ENCODE results near the gene NCEH1. TPM values are rescaled to one million over a fixed set of nuclear protein-coding genes. Genes with fewer than 3 reads are reported as not detected.
"Not testable (repeated sequence)": the region's sequence is repeated elsewhere in the genome, so short reads cannot be mapped to it uniquely, and the experiment has no call there.

The NCEH1 gene
- total RNA-seq, 1 experiment from 2014 or later: 4.7 TPM

- not testable (repeated sequence) for DNase-seq; H4K20me1 ChIP-seq (ENCODE audit: insufficient read depth, low read depth, low read length); H3K4me2 ChIP-seq (ENCODE audit: low read depth, low read length, poor library complexity, severe bottlenecking); H3K4me3 ChIP-seq (ENCODE audit: low read length); H2AFZ ChIP-seq (ENCODE audit: low read length); H3K9ac ChIP-seq (ENCODE audit: low read length); H3K27ac ChIP-seq (ENCODE audit: low read length); H3K79me2 ChIP-seq (ENCODE audit: low read length); H3K36me3 ChIP-seq (ENCODE audit: insufficient read depth, low read length); H3K27me3 ChIP-seq (ENCODE audit: low read length); H3K9me3 ChIP-seq (ENCODE audit: low read length); H3K9me2 ChIP-seq (replicated peaks; ENCODE audit: insufficient read depth, low read length)
- H3K4me1 ChIP-seq (ENCODE audit: low read length): peaks cover 14% of the 10 kb centered on the region
Observed at GRCh38 chr3:172665510-172665909, 45.4 kb downstream of the NCEH1 start.

DNA sequence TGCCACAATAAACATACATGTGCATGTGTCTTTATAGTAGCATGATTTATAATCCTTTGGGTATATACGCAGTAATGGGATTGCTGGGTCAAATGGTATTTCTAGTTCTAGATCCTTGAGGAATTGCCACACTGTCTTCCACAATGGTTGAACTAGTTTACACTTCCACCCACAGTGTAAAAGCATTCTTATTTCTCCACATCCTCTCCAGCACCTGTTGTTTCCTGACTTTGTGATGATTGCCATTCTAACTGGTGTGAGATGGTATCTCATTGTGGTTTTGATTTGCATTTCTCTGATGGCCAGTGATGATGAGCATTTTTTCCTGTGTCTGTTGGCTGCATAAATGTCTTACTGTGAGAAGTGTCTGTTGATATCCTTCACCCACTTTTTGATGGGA lies 50.4 kb downstream of the NCEH1 start:
- H3K9me2 ChIP-seq (replicated peaks; ENCODE audit: insufficient read depth, low read length); H3K27ac ChIP-seq (ENCODE audit: low read length); H3K4me2 ChIP-seq (ENCODE audit: low read depth, low read length, poor library complexity, severe bottlenecking); H3K4me1 ChIP-seq (ENCODE audit: low read length); DNase-seq; H2AFZ ChIP-seq (ENCODE audit: low read length); H3K9me3 ChIP-seq (ENCODE audit: low read length); H3K9ac ChIP-seq (ENCODE audit: low read length); H4K20me1 ChIP-seq (ENCODE audit: insufficient read depth, low read depth, low read length); H3K36me3 ChIP-seq (ENCODE audit: insufficient read depth, low read length); H3K4me3 ChIP-seq (ENCODE audit: low read length); H3K27me3 ChIP-seq (ENCODE audit: low read length); H3K79me2 ChIP-seq (ENCODE audit: low read length): not testable (repeated sequence)

DNA sequence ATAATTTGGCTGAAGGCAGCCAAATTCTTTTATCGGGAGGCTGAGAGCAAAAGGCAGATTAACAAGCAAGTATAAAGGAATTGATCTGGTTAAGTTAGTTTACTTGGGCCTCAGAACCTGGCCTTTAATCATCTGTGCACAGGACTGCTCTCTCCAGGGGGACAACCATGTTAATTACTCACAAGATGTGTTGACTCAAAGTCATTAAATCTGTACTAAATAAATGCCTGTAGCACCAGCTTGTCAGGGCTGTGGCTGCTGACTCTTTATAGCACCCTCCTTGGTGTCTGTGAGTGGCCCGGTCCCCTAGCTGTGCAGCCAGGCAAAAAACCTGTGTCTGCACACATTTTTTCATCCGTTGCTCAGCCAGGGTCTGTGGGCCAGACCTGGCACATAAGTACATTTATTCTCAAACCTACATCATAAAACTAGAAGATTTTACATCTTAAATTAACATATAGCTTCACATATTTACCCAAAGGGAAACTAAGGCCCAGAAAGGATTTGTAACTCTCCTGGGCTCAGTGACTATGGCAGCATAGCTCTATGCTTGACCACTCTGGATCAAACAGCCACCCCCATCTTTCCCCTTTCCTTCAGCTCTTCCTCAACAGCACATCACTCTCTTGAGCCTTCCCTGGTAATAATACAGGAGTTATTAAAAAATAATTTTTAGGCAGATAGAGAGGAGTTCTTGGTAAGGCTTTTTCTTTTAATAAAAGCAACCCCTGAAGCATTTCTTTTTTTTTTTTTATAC lies 51.4 kb downstream of the NCEH1 start:
- H3K79me2 ChIP-seq (ENCODE audit: low read length): no peaks in the 10 kb centered on the region
- H3K4me1 ChIP-seq (ENCODE audit: low read length): no peaks in the 10 kb centered on the region
- H3K4me3 ChIP-seq (ENCODE audit: low read length): no peak overlapping the region
- no peak overlapping the region for H2AFZ ChIP-seq (ENCODE audit: low read length)
- no peak for DNase-seq
- H3K27ac ChIP-seq (ENCODE audit: low read length): no peak overlapping the region
- no peaks in the 10 kb centered on the region for H3K36me3 ChIP-seq (ENCODE audit: insufficient read depth, low read length)
- H4K20me1 ChIP-seq (ENCODE audit: insufficient read depth, low read depth, low read length): 0 out of 2 replicates have a peak, but pooled peaks cover 7% of the 10 kb centered on the region
- H3K9ac ChIP-seq (ENCODE audit: low read length): no peak overlapping the region
- no peaks in the 10 kb centered on the region for H3K9me2 ChIP-seq (replicated peaks; ENCODE audit: insufficient read depth, low read length)
- H3K4me2 ChIP-seq (ENCODE audit: low read depth, low read length, poor library complexity, severe bottlenecking): no peak overlapping the region
- H3K9me3 ChIP-seq (ENCODE audit: low read length): no peaks in the 10 kb centered on the region
- no peaks in the 10 kb centered on the region for H3K27me3 ChIP-seq (ENCODE audit: low read length)

DNA sequence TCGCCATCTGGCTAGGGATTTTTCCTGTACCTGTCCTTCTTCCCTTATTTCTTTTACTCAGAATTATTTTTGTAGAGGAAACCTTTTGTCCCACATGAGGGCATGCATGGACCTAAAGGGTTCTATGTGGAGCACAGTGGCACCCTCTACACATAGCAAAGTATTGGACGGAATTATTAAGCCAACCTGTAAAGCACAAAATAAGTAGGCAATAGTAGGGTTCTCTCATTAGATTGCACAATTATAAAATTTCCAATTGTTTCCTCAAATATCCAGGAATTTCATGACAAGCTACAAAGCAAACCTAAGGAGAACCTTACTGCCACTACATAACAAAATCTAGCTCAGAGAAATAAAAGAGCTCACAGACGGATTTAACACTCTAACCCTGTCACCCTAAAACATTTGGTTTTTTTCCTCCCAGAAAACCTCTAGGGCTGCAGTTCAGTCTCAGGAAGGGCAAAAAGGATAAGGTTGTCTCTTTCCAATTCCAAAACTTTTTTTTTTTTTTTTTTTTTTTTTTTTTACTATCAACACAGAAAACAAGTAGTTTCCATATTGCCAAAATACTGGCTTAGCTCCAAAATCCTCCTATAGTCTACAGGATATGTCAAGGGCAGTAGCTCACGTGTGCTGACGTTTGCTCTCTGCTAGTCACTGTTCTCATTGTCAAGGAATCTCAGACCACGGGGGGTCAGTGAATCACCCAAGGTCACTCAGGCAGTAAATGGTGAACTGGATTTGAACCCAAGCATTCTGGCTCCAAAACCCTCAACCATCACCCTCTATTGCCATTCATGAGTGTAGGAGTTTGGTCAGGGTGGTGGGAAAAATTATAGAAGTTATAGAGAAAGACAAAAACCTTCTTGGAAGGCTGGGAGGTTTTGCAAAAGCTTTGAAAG lies 52.3 kb downstream of the NCEH1 start:
- Histone ChIP-seq H3K4me3 (ENCODE audit: low read length) (no peak overlapping the region), H3K4me2 (ENCODE audit: low read depth, low read length, poor library complexity, severe bottlenecking) (no peak overlapping the region), H3K9me2 (replicated peaks; ENCODE audit: insufficient read depth, low read length) (no peaks in the 10 kb centered on the region), H3K4me1 (ENCODE audit: low read length) (no peaks in the 10 kb centered on the region), H3K27me3 (ENCODE audit: low read length) (no peaks in the 10 kb centered on the region), H3K27ac (ENCODE audit: low read length) (no peak overlapping the region), H3K36me3 (ENCODE audit: insufficient read depth, low read length) (no peaks in the 10 kb centered on the region), H3K9ac (ENCODE audit: low read length) (no peak overlapping the region), H2AFZ (ENCODE audit: low read length) (no peak overlapping the region), H3K9me3 (ENCODE audit: low read length) (no peaks in the 10 kb centered on the region), H3K79me2 (ENCODE audit: low read length) (no peaks in the 10 kb centered on the region), H4K20me1 (ENCODE audit: insufficient read depth, low read depth, low read length) (0 out of 2 replicates have a peak, but pooled peaks cover 11% of the 10 kb centered on the region)
- no peak for DNase-seq

DNA sequence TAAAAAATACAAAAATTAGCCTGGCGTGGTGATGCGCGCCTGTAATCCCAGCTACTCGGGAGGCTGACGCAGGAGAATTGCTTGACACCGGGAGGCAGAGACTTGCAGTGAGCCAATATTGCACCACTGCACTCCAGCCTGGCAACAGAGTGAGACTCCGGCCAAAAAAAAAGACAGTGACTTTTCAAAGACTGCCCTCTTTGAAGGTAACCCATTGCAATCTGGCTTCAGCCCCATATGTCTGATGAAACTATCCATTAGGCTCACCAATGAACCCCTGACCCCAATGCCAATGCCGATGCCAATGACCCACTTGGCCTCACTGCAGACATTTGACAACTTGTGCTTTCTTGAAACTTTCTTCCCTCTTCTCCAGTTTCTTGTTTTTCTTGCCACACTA lies 54.3 kb downstream of the NCEH1 start:
- Histone ChIP-seq H4K20me1 (ENCODE audit: insufficient read depth, low read depth, low read length) (0 out of 2 replicates have a peak, but pooled peaks cover 11% of the 10 kb centered on the region), H3K27me3 (ENCODE audit: low read length) (no peaks in the 10 kb centered on the region), H2AFZ (ENCODE audit: low read length) (no peak overlapping the region), H3K4me3 (ENCODE audit: low read length) (no peak overlapping the region), H3K9ac (ENCODE audit: low read length) (no peak overlapping the region), H3K9me2 (replicated peaks; ENCODE audit: insufficient read depth, low read length) (no peaks in the 10 kb centered on the region), H3K36me3 (ENCODE audit: insufficient read depth, low read length) (no peaks in the 10 kb centered on the region), H3K9me3 (ENCODE audit: low read length) (no peaks in the 10 kb centered on the region), H3K4me1 (ENCODE audit: low read length) (no peaks in the 10 kb centered on the region), H3K27ac (ENCODE audit: low read length) (no peak overlapping the region), H3K4me2 (ENCODE audit: low read depth, low read length, poor library complexity, severe bottlenecking) (no peak overlapping the region), H3K79me2 (ENCODE audit: low read length) (no peaks in the 10 kb centered on the region)
- DNase-seq: no peak

GRCh38 chr3:172655388-172655787 lies 55.5 kb downstream of the NCEH1 start:
- H3K27ac ChIP-seq (ENCODE audit: low read length): no peak overlapping the region
- no peaks in the 10 kb centered on the region for H3K9me2 ChIP-seq (replicated peaks; ENCODE audit: insufficient read depth, low read length)
- H3K27me3 ChIP-seq (ENCODE audit: low read length): no peaks in the 10 kb centered on the region
- no peak overlapping the region for H3K9ac ChIP-seq (ENCODE audit: low read length)
- no peaks in the 10 kb centered on the region for H3K4me1 ChIP-seq (ENCODE audit: low read length)
- H2AFZ ChIP-seq (ENCODE audit: low read length): no peak overlapping the region
- no peaks in the 10 kb centered on the region for H3K9me3 ChIP-seq (ENCODE audit: low read length)
- no peak overlapping the region for H3K4me2 ChIP-seq (ENCODE audit: low read depth, low read length, poor library complexity, severe bottlenecking)
- H3K79me2 ChIP-seq (ENCODE audit: low read length): no peaks in the 10 kb centered on the region
- 0 out of 2 replicates have a peak, but pooled peaks cover 11% of the 10 kb centered on the region for H4K20me1 ChIP-seq (ENCODE audit: insufficient read depth, low read depth, low read length)
- no peak for DNase-seq
- H3K36me3 ChIP-seq (ENCODE audit: insufficient read depth, low read length): no peaks in the 10 kb centered on the region
- H3K4me3 ChIP-seq (ENCODE audit: low read length): no peak overlapping the region

DNA sequence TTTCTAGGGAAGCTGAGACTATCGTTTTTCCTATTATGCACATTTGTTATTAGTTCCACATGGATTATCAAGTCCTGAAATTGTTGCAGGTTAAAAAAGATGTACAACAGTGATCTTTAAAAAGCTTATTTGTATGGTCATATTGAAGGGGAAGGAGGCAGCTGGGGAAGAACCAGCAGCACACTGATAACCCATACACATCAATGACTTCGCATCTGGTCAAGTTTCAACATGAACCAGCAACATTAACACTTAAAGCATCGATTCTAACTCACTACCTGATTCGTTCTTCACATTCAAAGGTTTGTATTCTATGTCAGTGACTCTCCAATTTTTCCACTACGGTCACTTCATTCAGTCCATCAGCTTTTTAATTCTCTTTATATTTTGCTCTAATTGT lies 56.4 kb downstream of the NCEH1 start:
- Histone ChIP-seq H3K9ac (ENCODE audit: low read length) (no peak overlapping the region), H3K36me3 (ENCODE audit: insufficient read depth, low read length) (no peaks in the 10 kb centered on the region), H3K27ac (ENCODE audit: low read length) (no peak overlapping the region), H3K79me2 (ENCODE audit: low read length) (no peaks in the 10 kb centered on the region), H3K27me3 (ENCODE audit: low read length) (no peaks in the 10 kb centered on the region), H3K9me3 (ENCODE audit: low read length) (no peaks in the 10 kb centered on the region), H2AFZ (ENCODE audit: low read length) (no peak overlapping the region), H3K9me2 (replicated peaks; ENCODE audit: insufficient read depth, low read length) (no peaks in the 10 kb centered on the region), H3K4me1 (ENCODE audit: low read length) (no peaks in the 10 kb centered on the region), H3K4me3 (ENCODE audit: low read length) (no peak overlapping the region), H3K4me2 (ENCODE audit: low read depth, low read length, poor library complexity, severe bottlenecking) (no peak overlapping the region), H4K20me1 (ENCODE audit: insufficient read depth, low read depth, low read length) (0 out of 2 replicates have a peak, but pooled peaks cover 11% of the 10 kb centered on the region)
- DNase-seq: no peak

GRCh38 chr3:172653004-172653572 lies 57.8 kb downstream of the NCEH1 start:
- Histone ChIP-seq H3K27me3 (ENCODE audit: low read length) (no peaks in the 10 kb centered on the region), H3K36me3 (ENCODE audit: insufficient read depth, low read length) (no peaks in the 10 kb centered on the region), H3K9ac (ENCODE audit: low read length) (no peak overlapping the region), H3K27ac (ENCODE audit: low read length) (no peak overlapping the region), H3K4me2 (ENCODE audit: low read depth, low read length, poor library complexity, severe bottlenecking) (no peak overlapping the region), H3K9me3 (ENCODE audit: low read length) (no peaks in the 10 kb centered on the region), H3K4me3 (ENCODE audit: low read length) (no peak overlapping the region), H3K4me1 (ENCODE audit: low read length) (no peaks in the 10 kb centered on the region), H3K9me2 (replicated peaks; ENCODE audit: insufficient read depth, low read length) (no peaks in the 10 kb centered on the region), H4K20me1 (ENCODE audit: insufficient read depth, low read depth, low read length) (0 out of 2 replicates have a peak, but pooled peaks cover 8% of the 10 kb centered on the region), H3K79me2 (ENCODE audit: low read length) (no peaks in the 10 kb centered on the region), H2AFZ (ENCODE audit: low read length) (no peak overlapping the region)
- DNase-seq: peak; percentile 4

Data from Karpas-422 (cell line).